Endothelial cell of hepatic sinusoid (primary cell): Measurements from ENCODE around the gene SH3RF1.

Experiments
- in situ Hi-C: cut with HindIII; loops from 2 replicates; pipeline ENCODE4 v1.10.0; 2017; ENCODE audit warnings: low sequenced_read_pairs

The SH3RF1 gene

GRCh38 chr4:169050881-169051760 lies 219.6 kb downstream of the SH3RF1 start:
- in situ Hi-C loops = no loop called here

DNA sequence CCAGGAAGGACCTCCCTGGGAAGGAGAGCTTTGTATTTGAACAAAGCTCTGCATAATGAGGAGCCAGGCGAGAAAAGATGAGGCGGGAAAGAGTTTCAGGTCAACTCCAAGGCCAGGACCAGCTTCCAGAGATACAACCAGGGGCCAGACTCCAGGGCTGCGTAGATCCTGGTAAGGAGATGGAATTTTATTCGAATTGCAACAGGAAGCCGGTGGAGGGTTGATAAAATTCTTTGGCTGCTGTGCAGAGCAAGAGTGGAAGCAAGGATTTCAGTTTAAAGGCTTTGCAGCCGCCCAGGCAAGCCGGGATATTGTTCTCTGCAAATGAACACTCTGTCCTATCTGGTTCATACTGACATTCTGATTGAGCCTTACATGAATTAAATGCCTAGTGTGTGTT lies 220.5 kb downstream of the SH3RF1 start:
- in situ Hi-C loops = no loop called here

- in situ Hi-C loops = no loop called here
These were observed 221.8 kb downstream of the SH3RF1 start for GRCh38 chr4:169048868-169049414.

GRCh38 chr4:169047956-169048355 lies 222.8 kb downstream of the SH3RF1 start:
- in situ Hi-C loops = no loop called here

DNA sequence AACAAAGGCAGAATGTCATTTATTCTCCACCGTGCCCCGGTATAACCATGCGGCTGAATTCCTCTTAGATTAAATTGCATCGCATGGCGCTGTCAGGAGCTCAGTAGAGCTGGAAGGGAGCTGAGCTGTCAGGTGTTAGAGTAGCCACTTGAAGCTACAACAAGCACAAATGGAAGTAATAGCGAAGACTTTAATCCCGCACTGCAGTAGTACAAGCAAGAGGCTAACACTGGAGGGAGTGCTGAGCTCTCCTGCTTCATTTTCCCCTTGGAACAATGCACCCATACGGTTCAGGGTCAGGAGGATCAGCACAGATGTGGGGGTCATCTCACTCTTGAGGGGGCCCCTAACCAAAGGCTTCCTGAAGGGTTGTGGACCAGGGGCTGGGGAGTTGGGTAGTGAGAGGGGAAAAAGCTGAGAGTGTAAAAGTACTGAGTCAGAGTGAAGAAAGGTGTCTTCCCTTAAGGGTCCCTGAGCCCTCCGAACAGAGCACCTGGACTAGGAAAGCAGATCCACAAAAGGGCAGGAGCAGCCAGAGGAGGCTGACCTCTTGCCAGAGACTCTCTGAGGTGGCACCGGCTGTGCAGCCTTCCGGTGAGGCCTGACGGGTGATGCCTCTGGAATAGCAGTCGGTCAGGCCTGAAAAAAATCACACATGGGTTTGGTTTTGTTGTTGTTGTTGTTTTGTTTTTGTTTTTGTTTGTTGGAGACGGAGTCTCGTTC lies 224.7 kb downstream of the SH3RF1 start:
- in situ Hi-C loops = no loop called here

DNA sequence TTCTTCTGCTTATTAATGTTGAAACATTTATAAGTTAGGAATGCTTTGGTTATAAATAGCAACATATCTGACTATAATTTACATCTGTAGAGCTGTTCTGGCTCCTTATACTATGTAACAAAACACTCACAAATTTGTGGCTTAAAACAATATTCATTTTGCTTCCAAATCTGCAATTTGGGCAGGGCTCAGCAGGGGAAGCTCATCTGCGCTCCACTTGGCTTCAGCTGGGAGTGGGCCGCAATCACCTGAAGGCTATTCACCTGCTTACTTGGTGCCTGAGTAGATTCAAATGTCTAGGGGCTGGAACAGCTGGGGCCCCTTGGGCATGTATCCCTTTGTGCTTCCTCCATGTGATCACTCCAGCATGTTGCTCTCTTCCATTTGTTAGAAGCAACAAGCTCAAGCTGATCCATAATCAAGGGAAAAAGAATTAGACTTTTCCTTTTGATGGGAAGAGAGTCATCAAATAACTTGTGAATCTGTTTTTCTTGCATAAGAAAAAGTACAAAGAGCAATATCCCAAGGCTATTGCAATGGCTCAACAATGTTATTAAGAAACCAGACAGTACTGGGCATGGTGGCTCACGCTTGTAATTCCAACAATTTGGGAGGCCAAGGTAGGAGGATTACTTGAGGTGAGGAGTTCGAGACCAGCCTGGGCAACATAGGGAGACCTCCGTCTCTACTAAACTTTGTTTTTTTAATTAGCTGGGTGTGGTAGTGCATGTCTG lies 225.9 kb downstream of the SH3RF1 start:
- in situ Hi-C loops = no loop called here
